ENCODE results near the gene BDH1.
"Not testable (repeated sequence)": the region's sequence is repeated elsewhere in the genome, so short reads cannot be mapped to it uniquely, and the experiment has no call there.

BDH1 gene

GRCh38 chr3:197592361-197593045 lies 36.7 kb upstream of the BDH1 start:
- no peaks in the 10 kb centered on the region for H3K36me3 ChIP-seq (ENCODE audit: control insufficient read depth in 2 of 2, insufficient read depth in 2 of 2, low read length in 2 of 2)
- no peak overlapping the region for H3K9ac ChIP-seq (ENCODE audit: low read length in 2 of 2)
- no peaks in the 10 kb centered on the region for H3K27me3 ChIP-seq (ENCODE audit: control insufficient read depth in 1 of 2, insufficient read depth in 2 of 2, low read length in 2 of 2)
- no peak overlapping the region for H3K4me3 ChIP-seq (ENCODE audit: low read length in 2 of 2)
- H3K4me1 ChIP-seq (ENCODE audit: control insufficient read depth, insufficient read depth, low read length) = no peaks in the 10 kb centered on the region
- H3K9me3 ChIP-seq (ENCODE audit: control insufficient read depth in 2 of 2, low read length in 2 of 2) = no peaks in the 10 kb centered on the region
- no peak overlapping the region for H3K27ac ChIP-seq (ENCODE audit: low read length)

GRCh38 chr3:197591816-197592215 lies 36.0 kb upstream of the BDH1 start:
- Histone ChIP-seq H3K27me3 (ENCODE audit: control insufficient read depth in 1 of 2, insufficient read depth in 2 of 2, low read length in 2 of 2) (no peaks in the 10 kb centered on the region), H3K4me1 (ENCODE audit: control insufficient read depth, insufficient read depth, low read length) (no peaks in the 10 kb centered on the region), H3K36me3 (ENCODE audit: control insufficient read depth in 2 of 2, insufficient read depth in 2 of 2, low read length in 2 of 2) (no peaks in the 10 kb centered on the region), H3K9ac (ENCODE audit: low read length in 2 of 2) (no peak overlapping the region), H3K9me3 (ENCODE audit: control insufficient read depth in 2 of 2, low read length in 2 of 2) (no peaks in the 10 kb centered on the region), H3K4me3 (ENCODE audit: low read length in 2 of 2) (no peak overlapping the region), H3K27ac (ENCODE audit: low read length) (no peak overlapping the region)

- Histone ChIP-seq H3K27ac (ENCODE audit: low read length) (no peak overlapping the region), H3K36me3 (ENCODE audit: control insufficient read depth in 2 of 2, insufficient read depth in 2 of 2, low read length in 2 of 2) (no peaks in the 10 kb centered on the region), H3K9me3 (ENCODE audit: control insufficient read depth in 2 of 2, low read length in 2 of 2) (no peaks in the 10 kb centered on the region), H3K9ac (ENCODE audit: low read length in 2 of 2) (no peak overlapping the region), H3K4me3 (ENCODE audit: low read length in 2 of 2) (no peak overlapping the region), H3K4me1 (ENCODE audit: control insufficient read depth, insufficient read depth, low read length) (no peaks in the 10 kb centered on the region), H3K27me3 (ENCODE audit: control insufficient read depth in 1 of 2, insufficient read depth in 2 of 2, low read length in 2 of 2) (no peaks in the 10 kb centered on the region)
These were observed 34.7 kb upstream of the BDH1 start for GRCh38 chr3:197590313-197590962.

GRCh38 chr3:197589545-197589944 lies 33.8 kb upstream of the BDH1 start:
- Histone ChIP-seq H3K4me1 (ENCODE audit: control insufficient read depth, insufficient read depth, low read length) (no peaks in the 10 kb centered on the region), H3K4me3 (ENCODE audit: low read length in 2 of 2) (no peak overlapping the region), H3K9me3 (ENCODE audit: control insufficient read depth in 2 of 2, low read length in 2 of 2) (no peaks in the 10 kb centered on the region), H3K9ac (ENCODE audit: low read length in 2 of 2) (no peak overlapping the region), H3K27ac (ENCODE audit: low read length) (no peak overlapping the region), H3K27me3 (ENCODE audit: control insufficient read depth in 1 of 2, insufficient read depth in 2 of 2, low read length in 2 of 2) (no peaks in the 10 kb centered on the region), H3K36me3 (ENCODE audit: control insufficient read depth in 2 of 2, insufficient read depth in 2 of 2, low read length in 2 of 2) (no peaks in the 10 kb centered on the region)

- H3K4me3 ChIP-seq (ENCODE audit: low read length in 2 of 2); H3K27ac ChIP-seq (ENCODE audit: low read length); H3K4me1 ChIP-seq (ENCODE audit: control insufficient read depth, insufficient read depth, low read length); H3K27me3 ChIP-seq (ENCODE audit: control insufficient read depth in 1 of 2, insufficient read depth in 2 of 2, low read length in 2 of 2); H3K9me3 ChIP-seq (ENCODE audit: control insufficient read depth in 2 of 2, low read length in 2 of 2); H3K9ac ChIP-seq (ENCODE audit: low read length in 2 of 2); H3K36me3 ChIP-seq (ENCODE audit: control insufficient read depth in 2 of 2, insufficient read depth in 2 of 2, low read length in 2 of 2): not testable (repeated sequence)
These were observed 31.0 kb upstream of the BDH1 start for GRCh38 chr3:197586768-197587167.

GRCh38 chr3:197586181-197586580 lies 30.4 kb upstream of the BDH1 start:
- Histone ChIP-seq H3K4me1 (ENCODE audit: control insufficient read depth, insufficient read depth, low read length) (no peaks in the 10 kb centered on the region), H3K9ac (ENCODE audit: low read length in 2 of 2) (no peak overlapping the region), H3K27me3 (ENCODE audit: control insufficient read depth in 1 of 2, insufficient read depth in 2 of 2, low read length in 2 of 2) (no peaks in the 10 kb centered on the region), H3K9me3 (ENCODE audit: control insufficient read depth in 2 of 2, low read length in 2 of 2) (no peaks in the 10 kb centered on the region), H3K4me3 (ENCODE audit: low read length in 2 of 2) (no peak overlapping the region), H3K27ac (ENCODE audit: low read length) (no peak overlapping the region), H3K36me3 (ENCODE audit: control insufficient read depth in 2 of 2, insufficient read depth in 2 of 2, low read length in 2 of 2) (peaks cover 0 to 1% of the 10 kb centered on the region in 2 donors)

- no peak overlapping the region for H3K9ac ChIP-seq (ENCODE audit: low read length in 2 of 2)
- no peaks in the 10 kb centered on the region for H3K9me3 ChIP-seq (ENCODE audit: control insufficient read depth in 2 of 2, low read length in 2 of 2)
- H3K27me3 ChIP-seq (ENCODE audit: control insufficient read depth in 1 of 2, insufficient read depth in 2 of 2, low read length in 2 of 2) = no peaks in the 10 kb centered on the region
- H3K27ac ChIP-seq (ENCODE audit: low read length) = no peak overlapping the region
- no peak overlapping the region for H3K4me3 ChIP-seq (ENCODE audit: low read length in 2 of 2)
- no peaks in the 10 kb centered on the region for H3K4me1 ChIP-seq (ENCODE audit: control insufficient read depth, insufficient read depth, low read length)
- peaks cover 0 to 2% of the 10 kb centered on the region in 2 donors for H3K36me3 ChIP-seq (ENCODE audit: control insufficient read depth in 2 of 2, insufficient read depth in 2 of 2, low read length in 2 of 2)
These were observed 29.0 kb upstream of the BDH1 start for GRCh38 chr3:197584733-197585132.

- no peaks in the 10 kb centered on the region for H3K27me3 ChIP-seq (ENCODE audit: control insufficient read depth in 1 of 2, insufficient read depth in 2 of 2, low read length in 2 of 2)
- peaks cover 0 to 2% of the 10 kb centered on the region in 2 donors for H3K36me3 ChIP-seq (ENCODE audit: control insufficient read depth in 2 of 2, insufficient read depth in 2 of 2, low read length in 2 of 2)
- H3K27ac ChIP-seq (ENCODE audit: low read length) = no peak overlapping the region
- H3K9me3 ChIP-seq (ENCODE audit: control insufficient read depth in 2 of 2, low read length in 2 of 2) = no peaks in the 10 kb centered on the region
- H3K9ac ChIP-seq (ENCODE audit: low read length in 2 of 2) = no peak overlapping the region
- no peak overlapping the region for H3K4me3 ChIP-seq (ENCODE audit: low read length in 2 of 2)
- no peaks in the 10 kb centered on the region for H3K4me1 ChIP-seq (ENCODE audit: control insufficient read depth, insufficient read depth, low read length)
These were observed 27.6 kb upstream of the BDH1 start for GRCh38 chr3:197583371-197583770.

- Histone ChIP-seq H3K4me1 (ENCODE audit: control insufficient read depth, insufficient read depth, low read length) (no peaks in the 10 kb centered on the region), H3K27me3 (ENCODE audit: control insufficient read depth in 1 of 2, insufficient read depth in 2 of 2, low read length in 2 of 2) (no peaks in the 10 kb centered on the region), H3K36me3 (ENCODE audit: control insufficient read depth in 2 of 2, insufficient read depth in 2 of 2, low read length in 2 of 2) (peaks cover 0 to 6% of the 10 kb centered on the region in 2 donors), H3K27ac (ENCODE audit: low read length) (no peak overlapping the region), H3K9ac (ENCODE audit: low read length in 2 of 2) (no peak overlapping the region), H3K4me3 (ENCODE audit: low read length in 2 of 2) (no peak overlapping the region), H3K9me3 (ENCODE audit: control insufficient read depth in 2 of 2, low read length in 2 of 2) (no peaks in the 10 kb centered on the region)
These were observed 24.5 kb upstream of the BDH1 start for GRCh38 chr3:197580253-197580691.

GRCh38 chr3:197578376-197578775 lies 22.6 kb upstream of the BDH1 start:
- Histone ChIP-seq H3K27ac (ENCODE audit: low read length) (no peak overlapping the region), H3K9me3 (ENCODE audit: control insufficient read depth in 2 of 2, low read length in 2 of 2) (no peaks in the 10 kb centered on the region), H3K9ac (ENCODE audit: low read length in 2 of 2) (no peak overlapping the region), H3K4me3 (ENCODE audit: low read length in 2 of 2) (no peak overlapping the region), H3K4me1 (ENCODE audit: control insufficient read depth, insufficient read depth, low read length) (no peaks in the 10 kb centered on the region), H3K27me3 (ENCODE audit: control insufficient read depth in 1 of 2, insufficient read depth in 2 of 2, low read length in 2 of 2) (no peaks in the 10 kb centered on the region), H3K36me3 (ENCODE audit: control insufficient read depth in 2 of 2, insufficient read depth in 2 of 2, low read length in 2 of 2) (peaks cover 0 to 6% of the 10 kb centered on the region in 2 donors)

- Histone ChIP-seq H3K36me3 (ENCODE audit: control insufficient read depth in 2 of 2, insufficient read depth in 2 of 2, low read length in 2 of 2) (peaks cover 0 to 6% of the 10 kb centered on the region in 2 donors), H3K27ac (ENCODE audit: low read length) (no peak overlapping the region), H3K4me3 (ENCODE audit: low read length in 2 of 2) (no peak overlapping the region), H3K9ac (ENCODE audit: low read length in 2 of 2) (no peak overlapping the region), H3K27me3 (ENCODE audit: control insufficient read depth in 1 of 2, insufficient read depth in 2 of 2, low read length in 2 of 2) (no peaks in the 10 kb centered on the region), H3K4me1 (ENCODE audit: control insufficient read depth, insufficient read depth, low read length) (no peaks in the 10 kb centered on the region), H3K9me3 (ENCODE audit: control insufficient read depth in 2 of 2, low read length in 2 of 2) (no peaks in the 10 kb centered on the region)
These were observed 21.8 kb upstream of the BDH1 start for GRCh38 chr3:197577366-197578074.

Measured in stomach smooth muscle (tissue), 2 donors.